ENCODE measurements around the gene RGS9.
"Not testable (repeated sequence)": the region's sequence is repeated elsewhere in the genome, so short reads cannot be mapped to it uniquely, and the experiment has no call there.

The RGS9 gene
- total RNA-seq, result 1.9 to 2.9 reads per million in 2 donors

GRCh38 chr17:65137021-65137939 lies at the start of gene RGS9:
Gene RGS9, plus strand, starts transcription at chr17:65137370. Its CDS starts 171 bp downstream, at chr17:65137541.
- DNase-seq, result peak; percentile 85

DNA sequence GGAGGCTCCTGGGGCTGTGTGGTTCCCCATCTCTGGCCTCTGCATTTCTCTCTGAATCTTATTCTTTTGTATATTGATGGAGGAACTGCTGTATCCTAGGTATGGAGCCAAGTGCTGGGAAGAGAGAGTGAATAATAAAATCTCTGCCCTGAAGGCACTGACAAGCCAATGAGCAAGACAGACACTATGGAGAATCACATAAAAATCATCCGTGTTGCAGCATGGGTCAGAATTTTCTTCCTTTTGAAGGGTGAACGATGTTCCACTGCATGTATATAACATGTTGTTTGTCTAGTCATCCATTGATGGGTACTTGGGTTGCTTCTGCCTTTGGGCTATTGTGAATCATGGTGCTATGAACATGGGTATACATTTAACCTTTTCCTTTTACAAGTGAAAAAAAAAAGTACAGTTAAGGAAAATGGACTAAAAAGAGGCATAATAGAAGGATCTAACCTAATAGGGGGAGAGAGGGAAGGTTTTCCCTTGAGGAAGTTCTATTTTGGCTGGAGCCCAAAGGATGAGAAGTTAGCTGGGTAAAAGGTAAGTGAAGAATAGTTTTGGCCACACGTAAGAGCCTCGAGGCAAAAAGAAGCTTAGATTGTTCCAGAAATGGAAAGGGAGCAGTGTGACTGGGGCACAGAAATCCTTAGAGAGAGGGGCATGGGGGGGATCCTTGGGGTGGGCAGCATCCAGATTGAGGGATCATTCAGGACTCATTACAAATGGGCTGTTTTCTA lies 48.4 kb upstream of the RGS9 start:
- DNase-seq, result no peak

DNA sequence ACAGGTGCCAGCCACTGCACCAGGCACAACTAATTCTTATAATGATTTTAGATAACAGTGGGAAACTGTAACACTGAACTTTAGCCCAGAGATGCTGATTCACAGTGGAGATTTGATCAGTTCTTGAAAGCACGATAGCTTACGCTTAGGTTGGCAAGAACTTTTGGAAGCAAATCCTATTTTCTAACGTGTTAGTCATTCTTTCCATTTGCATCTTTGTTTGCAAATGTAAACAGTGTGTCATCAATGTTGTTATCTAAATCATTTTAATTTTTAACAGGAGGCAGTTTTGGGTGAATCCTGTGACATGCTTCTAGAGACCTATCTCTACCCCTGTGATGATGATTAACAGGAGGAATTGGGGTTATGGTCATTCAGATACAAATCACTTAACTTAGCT lies 44.9 kb upstream of the RGS9 start:
- DNase-seq, result no peak

DNA sequence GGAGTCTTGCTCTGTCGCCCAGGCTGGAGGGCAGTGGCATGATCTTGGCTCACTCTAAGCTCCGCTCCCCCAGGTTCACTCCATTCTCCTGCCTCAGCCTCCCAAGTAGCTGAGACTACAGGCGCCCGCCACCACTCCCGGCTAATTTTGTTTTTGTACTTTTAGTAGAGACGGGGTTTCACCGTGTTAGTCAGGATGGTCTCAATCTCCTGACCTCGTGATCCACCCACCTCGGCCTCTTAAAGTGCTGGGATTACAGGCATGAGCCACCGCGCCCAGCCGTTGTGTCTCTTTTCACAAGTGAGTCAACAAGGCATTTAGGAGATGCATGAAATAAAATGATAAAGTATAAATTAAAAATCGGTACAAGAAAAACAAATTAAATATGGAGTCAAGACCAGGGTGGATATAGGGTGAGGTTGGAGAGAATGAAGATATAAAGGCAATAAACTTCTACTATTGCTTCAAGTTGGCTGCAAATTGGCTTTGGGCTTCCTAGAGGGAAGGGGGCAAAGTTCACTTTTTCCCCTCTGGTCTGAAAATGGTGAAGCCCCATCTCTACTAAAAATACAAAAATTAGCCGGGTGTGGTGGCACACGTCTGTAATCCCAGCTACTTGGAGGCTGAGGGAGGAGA lies 44.3 kb upstream of the RGS9 start:
- DNase-seq, result not testable (repeated sequence)

DNA sequence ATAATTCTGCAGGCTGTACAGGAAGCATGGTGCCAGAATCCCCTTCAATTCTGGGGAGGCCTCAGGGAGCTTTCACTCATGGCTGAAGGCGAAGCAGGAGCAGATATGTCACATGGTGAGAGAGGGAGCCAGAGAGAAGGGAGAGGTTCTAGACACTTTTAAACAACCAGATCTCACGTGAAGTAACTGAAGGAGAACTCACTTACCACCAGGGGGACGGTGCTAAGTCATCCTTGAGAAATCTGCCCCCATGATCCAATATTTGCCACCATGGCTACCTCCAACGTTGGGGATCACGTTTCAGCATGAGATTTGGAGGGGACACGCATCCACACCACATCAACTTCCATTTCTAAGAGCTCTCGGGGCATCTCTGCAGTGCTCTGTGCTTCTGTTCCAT lies 43.2 kb upstream of the RGS9 start:
- DNase-seq, result no peak

DNA sequence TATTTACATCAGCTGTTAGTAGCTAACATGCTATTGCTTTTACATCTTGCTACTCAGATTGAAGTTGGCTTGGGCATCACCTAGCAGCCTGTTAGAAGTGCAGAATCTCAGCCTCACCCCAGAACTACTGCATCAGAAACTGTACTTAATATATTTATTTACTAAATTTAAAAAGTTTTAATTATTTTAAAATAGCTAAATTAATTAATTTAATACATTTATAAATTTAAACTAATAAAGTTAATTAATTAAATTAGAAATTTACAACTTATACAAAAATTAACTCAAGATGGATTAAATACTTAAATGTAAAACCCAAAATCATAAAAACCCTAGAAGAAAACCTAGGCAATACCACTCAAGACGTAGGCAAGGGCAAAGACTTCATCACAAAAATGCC lies 41.7 kb upstream of the RGS9 start:
- no peak for DNase-seq

DNA sequence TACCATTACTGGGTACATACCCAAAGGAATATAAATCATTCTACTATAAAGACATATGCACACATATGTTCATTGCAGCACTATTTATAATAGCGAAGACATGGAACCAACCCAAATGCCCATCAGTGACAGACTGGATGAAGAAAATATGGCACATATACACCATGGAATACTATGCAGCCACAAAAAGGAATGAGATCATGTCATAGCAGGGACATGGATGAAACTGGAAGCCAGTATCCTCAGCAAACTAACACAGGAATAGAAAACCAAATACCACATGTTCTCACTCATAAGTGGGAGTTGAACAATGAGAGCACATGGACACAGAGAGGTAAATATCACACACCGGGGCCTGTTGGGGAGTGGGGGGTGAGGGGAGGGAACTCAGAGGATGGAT lies 40.8 kb upstream of the RGS9 start:
- not testable (repeated sequence) for DNase-seq

DNA sequence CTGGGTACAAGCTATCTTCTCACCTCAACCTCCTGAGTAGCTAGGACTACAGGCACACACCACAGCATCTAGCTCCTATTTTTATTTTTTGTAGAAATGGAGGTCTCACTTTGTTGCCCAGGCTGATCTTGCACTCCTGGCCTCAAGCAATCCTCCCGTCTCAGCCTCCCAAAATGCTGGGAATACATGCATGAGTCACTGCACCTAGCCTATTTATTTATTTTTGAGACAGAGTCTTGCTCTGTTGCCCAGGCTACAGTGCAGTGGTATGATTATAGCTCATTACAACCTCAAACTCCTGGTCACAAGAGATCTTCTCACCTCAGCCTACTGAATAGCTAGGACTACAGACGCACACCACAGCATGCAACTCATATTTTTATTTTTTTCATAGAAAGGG lies 40.1 kb upstream of the RGS9 start:
- DNase-seq, result no peak

DNA sequence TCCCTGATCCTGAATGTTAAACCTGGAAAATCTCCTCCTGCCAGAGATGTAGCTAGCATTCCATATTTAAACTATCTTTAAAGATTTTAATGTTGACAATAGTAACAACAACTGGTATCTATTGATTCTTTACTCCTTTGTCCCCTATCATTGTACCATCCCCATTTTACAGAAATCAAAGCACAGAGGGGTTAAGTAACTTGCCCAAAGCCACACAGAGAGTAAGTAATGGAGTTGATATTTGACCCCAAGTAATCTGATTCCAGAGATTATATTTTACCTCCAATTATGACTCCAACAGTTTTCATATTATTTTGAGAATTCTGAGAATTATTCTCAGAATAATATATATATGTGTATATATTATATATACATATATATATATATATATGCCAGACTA lies 37.7 kb upstream of the RGS9 start:
- no peak for DNase-seq

DNA sequence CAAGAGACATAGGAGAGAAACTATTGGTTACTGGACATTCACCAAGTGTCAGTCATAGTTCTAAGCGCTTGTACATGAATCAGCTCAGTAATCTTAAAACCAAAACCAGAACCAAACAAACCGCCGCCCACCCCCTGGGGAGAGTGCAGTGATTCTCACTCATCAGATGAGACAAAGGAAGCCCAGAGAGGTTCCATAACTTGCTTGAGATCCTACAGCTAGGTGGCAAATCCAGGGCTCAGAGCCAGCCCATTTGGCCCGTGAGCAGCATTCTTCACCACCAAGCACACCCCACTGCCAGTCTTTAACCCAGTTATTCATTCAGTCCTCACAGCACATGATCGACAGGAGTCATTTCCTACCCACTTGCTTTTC lies 37.2 kb upstream of the RGS9 start:
- DNase-seq, result peak; percentile 38

DNA sequence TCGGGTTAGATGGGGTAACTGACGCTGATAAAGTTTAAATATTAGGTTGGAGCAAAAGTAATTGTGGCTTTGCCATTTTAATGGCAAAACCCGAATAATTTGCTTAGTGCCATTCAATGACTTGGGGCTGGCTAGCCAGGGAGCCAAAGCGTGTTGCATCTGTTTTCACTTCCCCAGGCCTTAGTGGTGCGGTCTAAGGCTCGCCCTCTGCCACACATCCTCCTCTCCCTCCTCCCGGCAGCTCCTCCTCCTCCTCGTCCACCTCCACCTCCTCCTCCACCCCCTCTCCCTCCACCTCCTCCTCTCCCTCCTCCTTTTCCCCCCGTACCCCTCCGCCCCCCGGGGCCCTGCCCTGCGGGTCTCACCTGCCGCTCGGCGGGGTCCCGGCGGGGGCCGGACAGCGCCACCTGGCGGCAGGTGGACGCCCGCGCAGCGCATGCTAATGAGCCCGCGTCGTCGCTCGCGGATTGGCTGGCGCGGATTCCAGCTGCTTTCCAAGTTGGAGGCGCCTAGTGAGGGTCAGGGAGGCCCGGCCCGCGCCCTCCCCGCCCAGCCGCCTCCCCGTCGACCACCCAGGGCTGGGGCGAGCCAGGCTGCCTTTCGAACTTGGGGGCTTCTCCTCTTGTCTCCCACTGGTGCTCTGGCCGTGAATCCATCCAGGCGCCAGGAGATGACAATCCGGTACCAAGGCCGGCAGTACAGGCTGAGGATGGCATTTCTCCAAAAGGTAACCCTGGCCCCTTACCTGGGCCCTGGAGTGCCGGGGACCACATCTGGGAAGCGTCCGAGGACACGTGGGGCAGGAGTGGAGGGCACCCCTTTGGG lies 36.6 kb upstream of the RGS9 start:
- peak; percentile 84 for DNase-seq

DNA sequence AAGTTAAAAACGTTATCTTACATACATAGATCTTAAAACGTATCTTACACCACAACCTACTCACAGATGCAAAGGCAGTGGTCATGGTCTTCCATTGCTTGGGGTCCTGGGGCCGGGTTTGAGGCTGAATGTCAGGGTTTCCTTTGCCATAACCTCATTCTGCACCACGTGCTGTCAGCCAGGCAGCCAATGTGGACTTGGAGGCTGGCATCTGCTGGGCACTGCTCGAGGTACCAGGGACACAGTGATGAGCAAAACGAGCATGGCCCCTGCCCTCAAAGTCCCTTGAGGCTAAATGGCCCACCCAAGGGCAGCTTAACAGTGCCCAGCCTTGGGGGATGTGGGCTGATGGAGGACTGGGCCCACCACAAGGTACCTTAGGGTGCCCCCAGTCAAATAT lies 35.8 kb upstream of the RGS9 start:
- no peak for DNase-seq

DNA sequence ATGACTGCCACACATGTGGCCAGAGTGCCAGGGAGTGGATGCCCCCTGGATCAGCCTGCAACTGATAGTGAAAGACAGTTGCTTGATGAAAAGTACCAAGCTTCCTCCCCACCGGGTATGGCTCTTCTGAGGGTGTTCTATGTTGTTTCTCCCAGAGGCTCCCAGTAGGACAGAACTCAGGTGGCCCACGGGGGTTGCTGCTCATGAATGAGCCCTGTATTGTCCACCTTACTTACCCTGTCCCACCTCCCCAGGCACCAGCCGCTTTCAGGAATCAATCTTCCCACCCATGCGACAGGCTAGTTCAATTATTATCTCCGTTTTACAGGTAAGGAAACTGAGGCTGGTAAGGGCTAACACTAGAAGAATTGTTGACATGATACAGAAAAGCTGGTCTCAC lies 34.9 kb upstream of the RGS9 start:
- DNase-seq, result no peak

GRCh38 chr17:65102788-65103187 lies 34.4 kb upstream of the RGS9 start:
- no peak for DNase-seq

GRCh38 chr17:65103431-65103830 lies 33.7 kb upstream of the RGS9 start:
- DNase-seq, result no peak

DNA sequence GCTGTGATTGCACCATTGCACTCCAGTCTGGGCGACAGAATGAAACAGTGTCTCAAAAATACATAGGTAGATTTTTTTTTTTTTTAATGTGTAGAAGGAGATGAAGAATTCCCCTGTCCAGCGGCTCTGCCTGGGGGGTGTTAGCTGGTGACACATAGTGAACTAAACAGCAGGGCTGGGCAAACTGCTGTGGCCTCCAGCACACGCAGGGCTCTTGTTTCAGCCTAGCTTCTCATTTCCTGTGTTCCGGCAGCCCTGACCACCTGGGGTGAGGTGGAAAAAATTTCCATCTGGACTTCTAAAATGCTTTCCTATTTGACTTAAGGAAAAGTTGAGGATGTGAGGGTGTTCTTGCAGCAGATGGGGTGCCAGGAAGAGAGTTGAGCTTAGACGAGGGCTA lies 33.3 kb upstream of the RGS9 start:
- no peak for DNase-seq

- DNase-seq, result no peak
Observed at GRCh38 chr17:65104541-65104940, 32.6 kb upstream of the RGS9 start.

GRCh38 chr17:65104973-65105372 lies 32.2 kb upstream of the RGS9 start:
- no peak for DNase-seq

- no peak for DNase-seq
Observed at GRCh38 chr17:65108152-65108551, 29.0 kb upstream of the RGS9 start.

GRCh38 chr17:65109543-65109942 lies 27.6 kb upstream of the RGS9 start:
- no peak for DNase-seq

- DNase-seq, result no peak
Observed at GRCh38 chr17:65109990-65110680, 27.0 kb upstream of the RGS9 start.

- DNase-seq, result no peak
Observed at GRCh38 chr17:65115839-65116238, 21.3 kb upstream of the RGS9 start.
